Suprapubic skin (tissue), 4 donors: ENCODE measurements around the gene MCM3AP.

Experiments
- CTCF ChIP-seq, 2 donors: fragments of 200-600 bp in 1 of 2; fragments of 450-650 bp in 1 of 2; sonication (generic) in 1 of 2; IDR thresholded peaks; one replicate each; pipeline ENCODE4 v1.5.1; 2016 to 2019; ENCODE audit warnings: antibody characterized with exemption in 2 of 2, mild to moderate bottlenecking in 1 of 2, moderate library complexity in 1 of 2
- EP300 ChIP-seq: sonication (generic); formaldehyde crosslinking; IDR thresholded peaks from one replicate; pipeline ENCODE4 v1.6.1; 2017; ENCODE audit warnings: antibody characterized with exemption
- POLR2AphosphoS5 ChIP-seq, 3 donors: sonication (generic); formaldehyde crosslinking; IDR thresholded peaks; one replicate each; pipeline ENCODE4 v1.6.1; 2017; ENCODE audit warnings: antibody characterized with exemption in 3 of 3

DNA sequence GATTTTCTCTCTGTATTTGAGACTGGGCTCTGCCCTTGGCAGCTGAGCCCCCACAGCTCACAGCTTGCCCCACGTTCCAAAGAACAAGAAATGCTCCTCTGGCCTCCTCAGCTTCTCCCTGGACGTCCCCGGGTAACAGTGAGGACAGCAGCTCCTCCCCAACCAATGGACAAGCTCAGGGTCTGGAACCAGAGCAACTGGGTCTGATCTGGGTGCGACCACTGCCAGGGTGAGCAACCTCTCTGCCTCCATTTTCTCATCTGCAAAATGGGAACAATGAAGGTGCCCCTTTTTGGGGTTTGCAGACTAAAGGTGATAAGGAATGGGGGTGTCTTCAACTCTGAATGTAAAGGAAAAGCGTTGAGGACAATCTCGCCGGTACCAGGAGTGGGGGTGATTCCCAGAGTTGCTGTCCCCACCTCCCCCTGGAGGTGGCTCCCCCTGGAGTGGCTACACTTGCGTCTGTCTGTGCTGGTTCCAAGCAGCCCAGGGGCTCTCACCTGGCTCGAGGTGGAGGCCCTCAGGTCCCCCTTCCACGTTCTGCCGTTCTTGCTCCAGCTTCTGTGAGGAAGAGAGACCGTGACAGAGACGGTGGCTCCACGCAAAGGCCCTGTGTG lies 31.4 kb upstream of the MCM3AP start:
- TF ChIP-seq EP300, result no peak
- no peak for TF ChIP-seq POLR2AphosphoS5 (IDR thresholded peaks at IDR 0.05)
- TF ChIP-seq CTCF (IDR thresholded peaks at IDR 0.05), result no peak
